HG03342 (cell line): Measurements from ENCODE around the gene CDH9.

Source experiments
- ATAC-seq: cut with Tn5 transposase; IDR thresholded peaks from one replicate; pipeline ENCODE4 v1.9.1; 2021; ENCODE audit warnings: mild to moderate bottlenecking, moderate library complexity; ENCODE audit not compliant: unreplicated experiment

CDH9 gene

GRCh38 chr5:27038476-27038875 is at the start of gene CDH9:
TSS of gene CDH9 (minus strand) at chr5:27038586. CDS start at chr5:26988333, 50,253 bp downstream.
- ATAC-seq = no peak

- no peak for ATAC-seq
Measured at GRCh38 chr5:27087747-27088146, 49.4 kb upstream of the CDH9 start.

- ATAC-seq = no peak
Measured at GRCh38 chr5:27083449-27084415, 45.3 kb upstream of the CDH9 start.

GRCh38 chr5:27080147-27080546 is 41.8 kb upstream of the CDH9 start:
- no peak for ATAC-seq

GRCh38 chr5:27062451-27062850 is 24.1 kb upstream of the CDH9 start:
- no peak for ATAC-seq

GRCh38 chr5:27048510-27048909 is 10.1 kb upstream of the CDH9 start:
- no peak for ATAC-seq

- ATAC-seq = no peak
Measured at GRCh38 chr5:27041372-27041771, 3.0 kb upstream of the CDH9 start.

- no peak for ATAC-seq
Measured at GRCh38 chr5:27034565-27034964, 3.8 kb downstream of the CDH9 start.

- no peak for ATAC-seq
Measured at GRCh38 chr5:27026801-27027200, 11.6 kb downstream of the CDH9 start.

GRCh38 chr5:27026063-27026462 is 12.3 kb downstream of the CDH9 start:
- no peak for ATAC-seq

- no peak for ATAC-seq
Measured at GRCh38 chr5:27021471-27021870, 16.9 kb downstream of the CDH9 start.

- no peak for ATAC-seq
Measured at GRCh38 chr5:27020973-27021372, 17.4 kb downstream of the CDH9 start.

- no peak for ATAC-seq
Measured at GRCh38 chr5:27015758-27016157, 22.6 kb downstream of the CDH9 start.

GRCh38 chr5:27011274-27011673 is 27.1 kb downstream of the CDH9 start:
- ATAC-seq = no peak

GRCh38 chr5:27010646-27011045 is 27.7 kb downstream of the CDH9 start:
- ATAC-seq = no peak

- no peak for ATAC-seq
Measured at GRCh38 chr5:27009540-27009915, 28.9 kb downstream of the CDH9 start.

GRCh38 chr5:27008604-27009539 is 29.5 kb downstream of the CDH9 start:
- no peak for ATAC-seq

- no peak for ATAC-seq
Measured at GRCh38 chr5:27007121-27007520, 31.3 kb downstream of the CDH9 start.

GRCh38 chr5:26986985-26987384 is 51.4 kb downstream of the CDH9 start:
- no peak for ATAC-seq

- ATAC-seq = no peak
Measured at GRCh38 chr5:26981750-26982149, 56.6 kb downstream of the CDH9 start.

GRCh38 chr5:26959290-26959689 is 79.1 kb downstream of the CDH9 start:
- ATAC-seq = no peak

- ATAC-seq = no peak
Measured at GRCh38 chr5:26955161-26955560, 83.2 kb downstream of the CDH9 start.
